OCI-LY1 (cell line): ENCODE data around the gene ARL5C.
A peak's percentile ranks its signal among the peaks of the same experiment; 100 is the strongest.

Source experiments
- H2AFZ ChIP-seq: fragments of 200-600 bp; sonication (generic), shearing (Covaris generic); 2 replicates; pipeline ENCODE4 v1.6.0; 2014; ENCODE audit warnings: antibody characterized with exemption, mild to moderate bottlenecking, low read length
- H3F3A ChIP-seq: fragments of 200-600 bp; sonication (generic), shearing (Covaris generic); 2 replicates; pipeline ENCODE4 v1.6.0; 2014; ENCODE audit warnings: mild to moderate bottlenecking, antibody characterized with exemption, low read length, moderate library complexity; ENCODE audit not compliant: insufficient read depth
- H3K27ac ChIP-seq: fragments of 200-600 bp; sonication (generic); 2 replicates; pipeline ENCODE4 v1.5.1; 2014; ENCODE audit warnings: low read length, mixed run types, mild to moderate bottlenecking, low read depth; ENCODE audit not compliant: poor library complexity, severe bottlenecking
- H3K27me3 ChIP-seq: fragments of 200-600 bp; sonication (generic); 2 replicates; pipeline ENCODE4 v1.6.0; 2014; ENCODE audit warnings: antibody characterized with exemption, mild to moderate bottlenecking, low read length, moderate library complexity; ENCODE audit not compliant: insufficient read depth
- H3K36me3 ChIP-seq: fragments of 200-600 bp; sonication (generic); 2 replicates; pipeline ENCODE4 v1.6.1; 2014; ENCODE audit warnings: mild to moderate bottlenecking, antibody characterized with exemption, low read length, moderate library complexity, mixed read lengths; ENCODE audit not compliant: insufficient read depth
- H3K4me1 ChIP-seq: fragments of 200-600 bp; sonication (generic); 2 replicates; pipeline ENCODE4 v1.5.1; 2014; ENCODE audit warnings: mild to moderate bottlenecking, low read length, moderate library complexity; ENCODE audit not compliant: insufficient read depth, severe bottlenecking
- H3K4me2 ChIP-seq: fragments of 200-600 bp; sonication (generic), shearing (Covaris generic); 2 replicates; pipeline ENCODE4 v1.6.1; 2014; ENCODE audit warnings: low read length
- H3K4me3 ChIP-seq: fragments of 200-600 bp; sonication (generic); 2 replicates; pipeline ENCODE4 v1.5.1; 2014; ENCODE audit warnings: low read length, low read depth, mild to moderate bottlenecking, mixed read lengths; ENCODE audit not compliant: poor library complexity, severe bottlenecking
- H3K79me2 ChIP-seq: fragments of 200-600 bp; shearing (Covaris generic); 2 replicates; pipeline ENCODE4 v1.6.1; 2016; ENCODE audit warnings: mixed run types, low read length, mixed read lengths; ENCODE audit not compliant: insufficient read depth
- H3K9ac ChIP-seq: fragments of 200-600 bp; sonication (generic), shearing (Covaris generic); 2 replicates; pipeline ENCODE4 v1.6.1; 2014; ENCODE audit warnings: mild to moderate bottlenecking, low read length, mixed read lengths
- H3K9me2 ChIP-seq: fragments of 200-600 bp; sonication (generic), shearing (Covaris generic); 2 replicates; pipeline ENCODE4 v1.6.1; 2014; ENCODE audit warnings: low read depth, mild to moderate bottlenecking, low read length, mixed read lengths
- H3K9me3 ChIP-seq: fragments of 200-600 bp; shearing (Covaris generic); 2 replicates; pipeline ENCODE4 v1.6.1; 2014; ENCODE audit warnings: low read length, mixed read lengths
- H4K20me1 ChIP-seq: fragments of 200-600 bp; sonication (generic), shearing (Covaris generic); 2 replicates; pipeline ENCODE4 v1.6.0; 2016; ENCODE audit warnings: mild to moderate bottlenecking, low read length; ENCODE audit not compliant: insufficient read depth
- EZH2 ChIP-seq: fragments of 200-600 bp; sonication (generic), shearing (Covaris generic); IDR thresholded peaks from 2 replicates; pipeline ENCODE4 v1.8.0; 2017; ENCODE audit warnings: borderline replicate concordance, mixed run types, mild to moderate bottlenecking, antibody characterized with exemption, low read length, moderate library complexity, mixed read lengths
- TF ChIP-seq, protein P1 (sequence below): fragments of 200-600 bp; sonication (generic), shearing (Covaris generic); IDR thresholded peaks from 2 replicates; pipeline ENCODE4 v1.5.1; 2017; ENCODE audit warnings: mild to moderate bottlenecking, antibody characterized with exemption, low read length, moderate library complexity, mixed read lengths

The ARL5C gene

DNA sequence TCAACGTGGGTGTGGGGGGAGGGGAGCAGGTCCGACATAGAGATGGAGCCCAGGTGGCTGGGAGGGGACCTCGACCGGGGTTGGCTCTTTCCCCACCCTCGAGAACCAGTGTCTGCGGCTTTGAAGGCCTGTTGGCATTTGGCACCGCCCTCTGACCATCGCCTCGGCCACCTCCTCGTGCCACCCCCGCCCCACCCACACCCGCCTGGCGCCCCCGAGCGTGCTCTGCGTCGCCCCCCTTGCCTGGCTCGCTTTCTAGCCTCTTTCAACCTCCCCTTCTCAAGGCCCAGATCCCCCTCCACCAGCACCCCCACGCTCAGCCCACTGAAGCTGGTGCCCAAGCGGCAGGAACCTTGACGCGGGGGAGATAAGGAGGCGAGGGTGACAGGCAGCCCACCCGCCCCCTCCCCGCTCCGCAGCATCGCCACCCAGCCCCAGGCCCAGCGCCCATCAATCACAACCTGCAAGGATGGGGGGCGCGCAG lies 30.9 kb upstream of the ARL5C start:
- TF ChIP-seq EZH2: no peak
- TF ChIP-seq, protein P1, sequence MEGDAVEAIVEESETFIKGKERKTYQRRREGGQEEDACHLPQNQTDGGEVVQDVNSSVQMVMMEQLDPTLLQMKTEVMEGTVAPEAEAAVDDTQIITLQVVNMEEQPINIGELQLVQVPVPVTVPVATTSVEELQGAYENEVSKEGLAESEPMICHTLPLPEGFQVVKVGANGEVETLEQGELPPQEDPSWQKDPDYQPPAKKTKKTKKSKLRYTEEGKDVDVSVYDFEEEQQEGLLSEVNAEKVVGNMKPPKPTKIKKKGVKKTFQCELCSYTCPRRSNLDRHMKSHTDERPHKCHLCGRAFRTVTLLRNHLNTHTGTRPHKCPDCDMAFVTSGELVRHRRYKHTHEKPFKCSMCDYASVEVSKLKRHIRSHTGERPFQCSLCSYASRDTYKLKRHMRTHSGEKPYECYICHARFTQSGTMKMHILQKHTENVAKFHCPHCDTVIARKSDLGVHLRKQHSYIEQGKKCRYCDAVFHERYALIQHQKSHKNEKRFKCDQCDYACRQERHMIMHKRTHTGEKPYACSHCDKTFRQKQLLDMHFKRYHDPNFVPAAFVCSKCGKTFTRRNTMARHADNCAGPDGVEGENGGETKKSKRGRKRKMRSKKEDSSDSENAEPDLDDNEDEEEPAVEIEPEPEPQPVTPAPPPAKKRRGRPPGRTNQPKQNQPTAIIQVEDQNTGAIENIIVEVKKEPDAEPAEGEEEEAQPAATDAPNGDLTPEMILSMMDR: no peak
- H3K9me3 ChIP-seq: no peaks in the 10 kb centered on the region
- H3K4me3 ChIP-seq: peak overlapping the region; percentile 69
- H3K36me3 ChIP-seq: peaks cover 42% of the 10 kb centered on the region
- H3K4me2 ChIP-seq: peak overlapping the region; percentile 99
- no peaks in the 10 kb centered on the region for H4K20me1 ChIP-seq
- no peaks in the 10 kb centered on the region for H3K9me2 ChIP-seq
- peaks cover 50% of the 10 kb centered on the region for H3K4me1 ChIP-seq
- H3K27me3 ChIP-seq: no peaks in the 10 kb centered on the region
- H3K79me2 ChIP-seq: peaks cover 12% of the 10 kb centered on the region
- H3K27ac ChIP-seq: peak overlapping the region; percentile 82
- peak overlapping the region; percentile 73 for H3K9ac ChIP-seq
- H3F3A ChIP-seq: peaks cover 9% of the 10 kb centered on the region; the same call in 1 of the 2 replicates
- H2AFZ ChIP-seq: no peak overlapping the region

DNA sequence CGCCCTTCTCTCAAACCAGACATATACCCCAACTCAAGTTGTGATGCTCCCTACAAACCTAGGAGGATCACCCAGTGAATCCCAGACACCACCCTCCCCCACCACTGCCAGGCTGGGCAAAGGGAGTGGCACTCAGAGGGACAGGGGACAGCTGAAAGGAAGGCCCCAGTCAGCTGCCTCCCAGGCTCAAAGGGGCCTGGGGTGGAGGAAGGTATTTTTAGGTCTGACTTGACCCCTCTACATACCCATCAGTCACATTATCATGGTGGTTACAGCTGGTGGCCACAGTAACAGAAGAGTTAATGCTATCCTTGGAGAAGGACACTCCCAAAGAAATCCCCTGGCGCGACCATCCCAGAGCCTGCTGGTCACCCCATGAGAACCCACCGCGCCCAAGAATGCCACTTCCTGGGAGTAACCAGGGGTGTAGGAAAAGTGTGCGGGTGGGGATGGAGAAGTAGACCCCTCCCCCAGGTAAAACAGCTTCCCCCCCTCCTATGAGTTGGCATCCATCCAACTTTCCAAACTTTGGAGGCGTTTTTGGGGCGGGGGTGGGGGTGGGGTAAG lies 30.4 kb upstream of the ARL5C start:
- H3K4me1 ChIP-seq: peaks cover 45% of the 10 kb centered on the region
- H3K27me3 ChIP-seq: no peaks in the 10 kb centered on the region
- peaks cover 9% of the 10 kb centered on the region; the same call in 1 of the 2 replicates for H3F3A ChIP-seq
- H3K9ac ChIP-seq: peak overlapping the region; percentile 53
- peaks cover 12% of the 10 kb centered on the region for H3K79me2 ChIP-seq
- H4K20me1 ChIP-seq: no peaks in the 10 kb centered on the region
- peak overlapping the region; percentile 69 for H3K4me3 ChIP-seq
- no peak for TF ChIP-seq EZH2
- TF ChIP-seq, protein P1: no peak
- peak overlapping the region; percentile 82 for H3K27ac ChIP-seq
- H3K4me2 ChIP-seq: peak overlapping the region; percentile 99
- H3K9me2 ChIP-seq: no peaks in the 10 kb centered on the region
- H2AFZ ChIP-seq: no peak overlapping the region
- H3K36me3 ChIP-seq: peaks cover 42% of the 10 kb centered on the region
- H3K9me3 ChIP-seq: no peaks in the 10 kb centered on the region

DNA sequence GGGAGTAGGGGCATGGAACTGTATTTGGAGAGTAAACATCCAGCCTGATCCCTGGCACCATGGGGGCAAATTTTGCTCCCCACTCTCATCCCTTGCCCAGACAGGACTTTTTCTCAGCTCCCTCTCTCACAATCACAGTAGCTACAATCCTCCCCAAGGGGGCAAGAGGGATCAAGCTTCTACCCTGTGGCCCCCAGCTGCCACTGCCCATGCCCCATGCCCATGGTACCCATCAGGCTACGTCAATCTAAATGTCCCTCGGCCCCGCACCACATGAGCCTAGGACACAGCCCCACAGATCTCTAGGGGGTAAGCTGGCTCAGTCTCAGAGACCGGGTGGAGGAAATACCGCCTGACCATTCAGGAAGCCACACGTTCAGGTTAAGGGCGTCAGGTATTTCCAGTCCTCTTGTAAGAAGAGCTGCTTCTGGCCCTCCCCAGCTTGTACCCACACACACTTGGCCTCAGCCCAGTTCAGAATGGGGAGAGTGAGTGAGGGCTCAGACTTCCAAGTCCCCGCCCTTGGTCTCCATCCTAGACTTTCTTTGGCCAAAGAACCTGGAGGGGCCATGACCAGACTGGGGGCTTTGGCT lies 29.7 kb upstream of the ARL5C start:
- Histone ChIP-seq H3K4me2 (peak overlapping the region; percentile 99), H2AFZ (no peak overlapping the region), H3K27ac (peak overlapping the region; percentile 82), H3K9me3 (no peaks in the 10 kb centered on the region), H3K4me3 (peak overlapping the region; percentile 69), H3K9ac (peak overlapping the region; percentile 53), H3K9me2 (no peaks in the 10 kb centered on the region), H3F3A (peaks cover 9% of the 10 kb centered on the region; the same call in 1 of the 2 replicates), H3K4me1 (peaks cover 38% of the 10 kb centered on the region), H4K20me1 (no peaks in the 10 kb centered on the region), H3K79me2 (peaks cover 5% of the 10 kb centered on the region), H3K27me3 (no peaks in the 10 kb centered on the region), H3K36me3 (peaks cover 41% of the 10 kb centered on the region)
- TF ChIP-seq, protein P1: no peak
- TF ChIP-seq EZH2: no peak
